GM19397 (cell line): Measurements from ENCODE around the gene CASP14.
"Not testable (repeated sequence)": the region's sequence is repeated elsewhere in the genome, so short reads cannot be mapped to it uniquely, and the experiment has no call there.

ENCODE experiments used
- ATAC-seq: cut with Tn5 transposase; IDR thresholded peaks from one replicate; pipeline ENCODE4 v1.9.1; 2021; ENCODE audit warnings: mild to moderate bottlenecking, moderate library complexity; ENCODE audit not compliant: unreplicated experiment

CASP14 gene, protein sequence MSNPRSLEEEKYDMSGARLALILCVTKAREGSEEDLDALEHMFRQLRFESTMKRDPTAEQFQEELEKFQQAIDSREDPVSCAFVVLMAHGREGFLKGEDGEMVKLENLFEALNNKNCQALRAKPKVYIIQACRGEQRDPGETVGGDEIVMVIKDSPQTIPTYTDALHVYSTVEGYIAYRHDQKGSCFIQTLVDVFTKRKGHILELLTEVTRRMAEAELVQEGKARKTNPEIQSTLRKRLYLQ

DNA sequence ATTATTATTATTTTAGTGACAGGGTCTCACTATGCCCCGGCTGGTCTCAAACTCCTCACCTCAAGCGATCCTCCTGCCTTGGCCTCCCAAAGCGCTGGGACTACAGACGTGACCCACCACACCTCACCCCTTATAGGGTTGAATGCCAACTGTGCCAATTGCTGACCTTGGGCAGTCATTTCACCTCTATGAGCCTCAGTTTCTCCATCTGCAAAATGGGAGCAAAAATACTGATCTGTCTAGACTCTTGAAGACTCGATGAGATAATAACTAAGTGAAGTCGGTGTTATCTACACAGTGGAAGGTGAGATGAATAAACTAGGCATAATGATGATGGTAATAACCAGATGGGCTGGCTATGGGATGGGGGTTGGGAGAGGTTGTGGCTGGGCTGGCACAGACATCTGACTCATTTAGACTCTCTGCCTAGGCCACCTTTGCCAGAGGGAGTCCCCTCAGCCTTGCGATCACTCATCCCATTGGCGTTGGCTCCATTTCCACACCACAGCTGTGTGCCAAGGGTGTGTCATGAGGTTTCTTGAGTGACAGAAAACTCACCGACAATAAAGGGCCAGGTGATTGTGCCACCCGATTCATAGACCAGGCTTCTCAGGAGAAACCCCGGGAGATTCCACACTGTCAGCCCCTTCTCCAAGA is at the start of gene CASP14:
Gene CASP14 (plus strand): TSS at position 596 of the 657 bp plus-strand sequence. CDS start 2,772 bp downstream, outside the sequence.
- ATAC-seq: no peak

DNA sequence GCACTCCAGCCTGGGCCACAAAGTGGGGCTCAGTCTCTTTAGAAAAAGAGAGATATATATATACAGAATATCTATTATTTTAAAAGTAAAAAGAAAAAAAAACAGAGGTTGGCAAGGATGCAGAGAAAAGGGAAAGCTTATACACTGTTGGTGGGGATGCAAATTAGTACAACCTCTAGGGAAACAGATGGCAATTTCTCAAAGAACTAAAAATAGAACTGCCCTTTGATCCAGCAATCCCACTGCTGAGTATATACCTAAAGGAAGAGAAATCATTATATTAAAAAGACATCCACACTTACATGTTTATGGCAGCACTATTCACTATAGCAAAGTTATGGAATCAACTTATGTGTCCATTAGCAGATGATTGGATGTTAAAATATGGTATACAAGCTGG is 41.0 kb upstream of the CASP14 start:
- ATAC-seq: no peak

DNA sequence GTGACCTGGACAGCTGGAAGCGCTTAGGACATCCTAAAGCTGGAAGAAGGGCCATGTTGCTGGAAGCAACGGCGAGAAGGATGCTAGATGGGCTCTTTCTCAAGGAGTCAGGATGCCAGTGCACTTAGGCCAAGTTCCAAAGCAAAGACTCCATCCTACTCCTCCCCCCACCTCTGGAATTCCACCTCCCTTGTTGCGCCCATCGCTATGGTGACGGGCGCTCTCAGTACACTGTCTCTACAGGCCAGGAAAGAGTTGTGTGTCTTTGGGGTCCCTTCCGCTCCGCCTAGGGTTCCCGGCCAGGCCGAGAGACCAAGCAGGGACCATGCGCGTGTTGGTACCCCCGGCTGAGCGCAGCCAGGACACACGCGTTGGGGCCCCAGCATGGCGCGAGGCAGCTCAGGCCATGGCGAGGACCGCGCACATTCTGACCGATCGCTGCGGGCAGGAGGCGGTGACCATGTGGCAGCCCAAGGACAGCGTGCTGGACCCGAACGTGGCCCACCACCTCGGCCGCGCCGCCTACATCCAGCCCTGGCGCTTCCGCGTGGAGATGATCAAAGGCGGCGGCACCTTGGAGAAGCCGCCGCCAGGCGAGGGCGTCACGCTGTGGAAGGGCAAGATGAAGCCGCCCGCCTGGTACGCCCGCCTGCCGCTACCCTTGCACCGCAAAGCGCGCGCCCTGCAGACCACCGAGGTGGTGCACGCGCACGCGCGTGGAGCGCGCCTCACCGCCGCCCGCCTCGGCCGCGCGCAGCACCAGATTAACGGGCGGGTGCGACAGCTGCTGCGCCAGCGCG is 38.6 kb upstream of the CASP14 start:
- no peak for ATAC-seq

DNA sequence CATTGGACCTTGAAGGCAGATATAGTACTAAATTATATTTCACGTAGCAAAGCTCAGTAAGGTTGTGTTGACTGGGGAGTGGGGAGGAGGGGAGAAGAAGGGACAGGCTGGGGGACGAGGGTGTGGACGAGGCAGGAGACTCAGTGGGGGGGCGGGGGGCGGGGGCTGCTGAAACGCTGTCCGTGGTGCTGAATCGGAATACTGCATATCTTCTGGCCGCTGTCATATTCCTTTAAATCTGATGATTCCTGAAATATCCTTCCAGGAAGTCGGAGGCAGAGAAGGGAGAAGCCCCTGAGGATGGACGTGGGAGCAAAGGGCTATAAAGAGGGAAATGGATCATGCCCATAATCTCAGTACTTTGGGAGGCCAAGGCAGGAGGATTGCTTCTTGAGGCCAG is 34.7 kb upstream of the CASP14 start:
- ATAC-seq: no peak

DNA sequence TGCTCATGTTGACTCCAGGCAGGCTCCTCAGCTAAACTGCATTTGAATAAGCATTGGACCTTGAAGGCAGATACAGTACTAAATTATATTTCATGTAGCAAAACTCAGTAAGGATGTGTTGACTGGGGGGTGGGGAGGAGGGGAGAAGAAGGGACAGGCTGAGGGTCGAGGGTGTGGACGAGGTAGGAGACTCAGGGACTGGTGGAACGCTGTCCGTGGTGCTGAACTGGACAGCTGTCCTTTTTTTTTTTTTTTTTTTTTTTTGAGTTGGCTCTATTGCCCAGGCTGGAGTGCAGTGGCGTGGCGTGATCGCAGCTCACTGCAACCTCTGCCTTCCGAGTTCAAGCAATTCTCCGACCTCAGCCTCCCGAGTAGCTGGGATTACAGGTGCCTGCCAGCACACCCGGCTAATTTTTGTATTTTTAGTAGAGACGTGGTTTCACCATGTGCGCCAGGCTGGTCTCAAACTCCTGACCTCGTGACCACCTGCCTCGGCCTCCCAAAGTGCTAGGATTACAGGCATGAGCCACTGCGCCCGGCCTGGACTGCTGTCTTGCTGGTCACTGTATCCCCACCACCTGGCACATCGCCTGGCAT is 33.2 kb upstream of the CASP14 start:
- ATAC-seq: no peak

DNA sequence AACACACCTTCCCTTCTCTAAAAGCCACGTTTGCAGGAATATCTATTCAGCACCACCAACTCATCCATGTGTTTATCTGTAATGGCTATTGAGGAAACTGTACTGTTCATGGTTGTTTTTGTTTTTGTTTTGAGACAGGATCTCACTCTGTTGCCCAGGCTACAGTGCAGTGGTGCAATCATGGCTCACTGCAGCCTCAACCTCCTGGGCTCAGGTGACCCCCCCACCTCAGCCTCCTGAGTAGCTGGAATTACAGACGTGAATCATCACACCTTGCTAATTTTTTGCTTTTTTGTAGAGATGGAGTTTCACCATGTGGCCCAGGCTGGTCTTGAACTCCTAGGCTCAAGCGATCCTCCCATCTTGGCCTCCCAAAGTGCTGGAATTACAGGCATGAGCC is 30.4 kb upstream of the CASP14 start:
- ATAC-seq: not testable (repeated sequence)

DNA sequence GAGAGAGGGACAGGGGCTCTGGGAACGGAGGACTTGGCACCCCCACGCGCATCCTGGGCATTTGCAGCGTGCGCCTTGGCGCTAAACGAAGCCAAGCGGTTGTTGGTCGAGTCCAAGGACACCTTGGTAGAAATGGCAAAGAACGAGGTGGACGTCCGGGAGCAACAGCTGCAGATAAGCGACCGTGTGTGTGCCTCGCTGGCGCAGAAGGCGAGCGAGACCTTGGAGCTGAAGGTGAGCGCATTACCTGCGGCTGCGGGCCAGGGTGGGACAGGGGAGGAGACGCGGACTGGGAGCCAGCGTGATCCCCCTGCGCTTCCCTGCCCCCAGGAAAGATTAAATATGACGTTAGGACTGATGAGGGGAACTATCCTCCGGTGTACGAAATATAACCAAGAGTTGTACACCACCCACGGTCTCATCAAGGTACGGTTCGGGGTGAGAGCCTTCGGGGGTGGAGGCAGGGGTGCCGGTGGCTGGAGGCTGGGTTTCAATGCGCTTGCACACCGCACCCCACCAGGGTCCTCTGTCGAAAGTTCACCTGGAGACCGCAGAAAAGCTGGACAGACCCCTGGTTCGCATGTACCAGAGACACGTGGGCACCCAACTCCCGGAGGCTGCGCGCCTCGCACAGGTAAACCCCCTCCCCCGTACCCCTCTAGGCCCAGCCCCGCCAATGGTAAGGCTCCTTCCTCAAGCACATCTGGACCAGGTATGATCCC is 27.8 kb upstream of the CASP14 start:
- no peak for ATAC-seq

GRCh38 chr19:15022752-15023151 is 26.5 kb upstream of the CASP14 start:
- ATAC-seq: no peak

GRCh38 chr19:15025217-15025616 is 24.1 kb upstream of the CASP14 start:
- ATAC-seq: no peak

DNA sequence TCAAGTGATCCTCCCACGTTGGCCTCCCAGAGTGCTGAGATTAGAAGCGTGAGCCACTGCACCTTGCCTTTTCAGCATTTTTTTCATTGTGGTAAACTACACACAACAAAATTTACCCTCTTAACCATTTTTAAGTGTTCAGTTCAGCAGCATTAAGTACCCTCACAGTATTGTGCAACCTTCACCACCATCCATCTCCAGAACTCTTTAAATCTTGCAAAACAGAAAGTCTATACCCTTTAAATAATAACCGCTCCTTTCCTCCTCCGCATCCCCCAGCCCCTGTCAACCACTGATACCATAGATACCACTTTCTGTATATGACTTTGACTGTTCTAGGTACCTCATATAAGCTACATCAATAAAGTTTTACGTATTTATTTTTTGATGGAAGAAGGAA is 20.8 kb upstream of the CASP14 start:
- no peak for ATAC-seq

DNA sequence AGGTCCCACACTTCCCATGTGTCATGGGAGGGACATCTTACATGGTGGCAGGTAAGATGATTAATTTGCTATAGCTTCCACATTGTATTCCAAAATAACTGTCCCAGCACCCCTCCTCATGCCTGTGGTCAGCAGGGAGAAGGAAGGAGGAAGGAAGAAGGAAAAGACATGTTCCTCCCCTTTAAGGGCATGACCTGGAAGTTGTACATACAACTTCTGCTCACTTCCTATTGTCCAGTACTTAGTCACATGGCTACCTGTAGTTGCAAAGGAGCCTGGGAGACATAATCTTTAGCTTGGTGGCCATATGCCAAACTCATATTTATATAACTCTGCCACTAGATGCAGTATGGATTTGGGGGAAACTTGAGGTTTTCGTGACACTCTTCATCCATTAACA is 17.6 kb upstream of the CASP14 start:
- no peak for ATAC-seq

GRCh38 chr19:15035795-15036311 is 13.4 kb upstream of the CASP14 start:
- no peak for ATAC-seq

DNA sequence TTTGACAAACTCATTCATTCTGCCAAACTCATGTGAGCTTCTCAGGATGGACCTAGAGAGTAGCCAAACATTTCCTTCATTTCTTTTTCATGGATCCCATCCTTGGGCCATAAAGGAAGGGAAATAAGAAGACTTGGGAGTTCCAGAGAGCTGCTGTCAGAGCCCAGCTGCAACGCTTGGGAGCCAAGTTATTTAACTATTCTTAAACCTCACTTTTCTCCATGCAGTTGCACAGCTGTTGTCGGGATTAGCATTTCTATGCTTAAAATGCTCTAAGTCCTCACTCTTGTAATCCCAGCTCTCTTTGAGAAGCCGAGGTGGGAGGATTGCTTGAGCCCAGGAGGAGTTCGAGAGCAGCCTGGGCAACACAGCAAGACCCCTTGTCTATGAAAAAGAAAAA is 11.7 kb upstream of the CASP14 start:
- ATAC-seq: no peak

DNA sequence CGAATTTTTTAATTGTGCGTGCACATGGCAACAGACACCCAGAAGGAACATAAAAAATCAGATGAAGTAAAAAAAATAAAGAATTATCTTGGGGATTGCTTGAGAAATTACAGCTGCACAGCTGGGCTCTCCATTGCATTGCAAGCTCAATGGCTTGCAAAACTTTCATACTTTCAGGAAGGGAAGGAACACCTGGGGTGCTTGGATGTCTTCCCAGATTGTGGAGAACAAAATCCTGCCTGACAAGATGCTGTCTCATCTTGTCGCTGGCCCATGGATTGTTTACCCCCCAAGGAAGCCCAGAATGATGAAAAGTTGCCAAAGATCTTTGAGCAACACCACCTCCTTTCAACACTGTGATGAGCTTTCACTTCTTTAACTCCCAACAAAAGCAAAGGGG is 11.0 kb upstream of the CASP14 start:
- no peak for ATAC-seq

GRCh38 chr19:15042003-15042402 is 7.3 kb upstream of the CASP14 start:
- ATAC-seq: no peak

DNA sequence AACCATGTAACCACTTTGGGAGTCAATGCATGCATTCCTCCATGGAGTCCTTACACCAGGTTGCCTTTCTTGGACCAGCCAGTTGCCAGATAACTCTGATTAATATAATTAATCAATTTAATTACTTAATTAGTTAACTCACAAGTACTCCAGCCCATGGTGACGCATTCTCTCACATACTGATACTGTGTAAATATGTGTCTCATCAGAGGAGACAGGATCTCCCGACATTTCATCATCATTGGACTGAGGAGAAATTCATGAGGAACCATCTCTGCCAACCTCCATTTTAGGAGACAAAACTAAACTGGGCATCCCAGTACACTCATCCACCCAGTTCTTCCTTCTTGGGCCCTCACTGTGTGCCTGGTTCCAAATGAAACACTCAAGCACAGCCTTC is 6.5 kb upstream of the CASP14 start:
- ATAC-seq: no peak

GRCh38 chr19:15045506-15045905 is 3.8 kb upstream of the CASP14 start:
- ATAC-seq: no peak

DNA sequence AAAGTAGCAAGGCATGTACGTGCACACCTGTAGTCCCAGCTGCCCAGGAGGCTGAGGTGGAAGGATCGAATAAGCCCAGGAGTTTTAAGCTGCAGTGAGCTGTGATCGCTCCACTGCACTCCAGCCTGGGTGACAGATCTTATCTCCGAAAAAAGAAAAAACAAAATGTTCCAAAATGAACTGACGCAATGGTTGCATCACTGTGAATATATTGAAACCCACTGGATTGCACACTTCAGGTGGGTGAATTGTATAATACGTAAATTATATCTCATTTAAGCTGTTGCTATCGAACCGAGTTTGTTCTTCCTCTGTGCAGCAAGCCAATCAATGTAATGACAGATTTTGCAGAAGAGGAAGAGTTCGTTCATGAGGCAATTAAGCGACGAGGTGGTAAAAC is 1.6 kb upstream of the CASP14 start:
- ATAC-seq: no peak

GRCh38 chr19:15048128-15048527 is 1.2 kb upstream of the CASP14 start:
- ATAC-seq: no peak

DNA sequence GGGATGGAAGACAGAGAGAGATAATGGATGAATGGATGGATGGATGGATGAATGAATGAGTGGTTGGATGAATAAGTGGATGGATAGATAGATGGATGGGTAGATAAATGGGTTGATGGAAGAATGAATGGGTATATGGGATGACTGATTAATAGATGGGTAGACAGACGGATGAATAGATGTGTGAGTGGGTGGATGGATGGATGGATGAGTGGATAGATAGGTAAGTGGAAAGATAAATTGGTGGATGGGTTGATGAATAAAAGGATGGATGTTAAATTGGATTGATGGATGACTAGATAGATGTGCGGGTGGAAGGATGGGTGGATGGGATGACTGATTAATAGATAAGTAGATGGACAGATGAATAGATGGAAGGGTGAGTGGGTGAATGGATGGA is 1.4 kb downstream of the CASP14 start:
- ATAC-seq: no peak

GRCh38 chr19:15062036-15062435 is 12.8 kb downstream of the CASP14 start:
- ATAC-seq: no peak
